Measurements from ENCODE around the gene HMGXB3. TPM values are rescaled to one million over a fixed set of nuclear protein-coding genes. Genes with fewer than 3 reads are reported as not detected.

HMGXB3 gene
- total RNA-seq, 1 experiment from 2014 or later: 56.2 TPM

- intact Hi-C loops (cut with micrococcal nuclease; ENCODE audit: unreplicated experiment) (no loop called here), in situ Hi-C loops (cut with HindIII; ENCODE audit: low pct_unique_long_range_greater_than_20kb, low sequenced_read_pairs) (no loop called here)
- no TSS peak for BruUV-seq (replicated peaks)
- ATAC-seq (no peak), DNase-seq (ENCODE audit: low read depth, low spot score) (no peak)
- no peak overlapping the region for H3K27ac ChIP-seq (ENCODE audit: low read length)
- TF ChIP-seq CTCF (IDR thresholded peaks at IDR 0.05) (no peak), REST (IDR thresholded peaks at IDR 0.05; ENCODE audit: insufficient read depth in 1 of 2, low read depth in 2 of 2, low read length in 1 of 2) (no peak), TCF7L2 (IDR thresholded peaks at IDR 0.05; ENCODE audit: low read depth, low read length) (no peak), SIN3A (IDR thresholded peaks at IDR 0.05; ENCODE audit: borderline replicate concordance, insufficient read depth, low read depth, low read length) (no peak), POLR2AphosphoS5 (IDR thresholded peaks at IDR 0.05; ENCODE audit: low read depth, low read length) (no peak)
- POLR2A ChIA-PET: interaction anchor here (0.6 to 0.7 kb wide), 2 partner anchors 117 to 152 kb away, joined by 3 to 4 read pairs; no protein-coding TSS in a partner anchor
- CTCF ChIA-PET: no interaction called here
- H3K36me3 ChIP-seq (ENCODE audit: control insufficient read depth, insufficient read depth, low read length): no peaks in the 10 kb centered on the region
- no peaks in the 10 kb centered on the region for H3K9me3 ChIP-seq (ENCODE audit: control insufficient read depth, insufficient read depth, low read depth, low read length)
- no peaks in the 10 kb centered on the region for H3K4me1 ChIP-seq (ENCODE audit: control insufficient read depth, insufficient read depth, low read length)
- no peak overlapping the region for H3K4me3 ChIP-seq (ENCODE audit: low read depth in 2 of 2, low read length in 2 of 2)
- no peaks in the 10 kb centered on the region for H3K27me3 ChIP-seq (ENCODE audit: control insufficient read depth, insufficient read depth, low read length)
Observed at GRCh38 chr5:150060471-150060870, 59.9 kb downstream of the HMGXB3 start.

- CTCF ChIA-PET: no interaction called here
Observed at GRCh38 chr5:150061538-150061995, 61.0 kb downstream of the HMGXB3 start.

More at GRCh38 chr5:150061538-150061995, 61.0 kb downstream of the HMGXB3 start:
- BruUV-seq (replicated peaks): no TSS peak
- in situ Hi-C loops (cut with HindIII; ENCODE audit: low pct_unique_long_range_greater_than_20kb, low sequenced_read_pairs): no loop called here
- intact Hi-C loops (cut with micrococcal nuclease; ENCODE audit: unreplicated experiment): no loop called here
- H3K4me1 ChIP-seq (ENCODE audit: control insufficient read depth, insufficient read depth, low read length): no peaks in the 10 kb centered on the region
- H3K9me3 ChIP-seq (ENCODE audit: control insufficient read depth, insufficient read depth, low read depth, low read length): no peaks in the 10 kb centered on the region
- no peak for DNase-seq (ENCODE audit: low read depth, low spot score)
- no peaks in the 10 kb centered on the region for H3K27me3 ChIP-seq (ENCODE audit: control insufficient read depth, insufficient read depth, low read length)
- TF ChIP-seq TCF7L2 (IDR thresholded peaks at IDR 0.05; ENCODE audit: low read depth, low read length) (no peak), CTCF (IDR thresholded peaks at IDR 0.05) (no peak), SIN3A (IDR thresholded peaks at IDR 0.05; ENCODE audit: borderline replicate concordance, insufficient read depth, low read depth, low read length) (no peak), REST (IDR thresholded peaks at IDR 0.05; ENCODE audit: insufficient read depth in 1 of 2, low read depth in 2 of 2, low read length in 1 of 2) (no peak), POLR2AphosphoS5 (IDR thresholded peaks at IDR 0.05; ENCODE audit: low read depth, low read length) (no peak)
- no peaks in the 10 kb centered on the region for H3K36me3 ChIP-seq (ENCODE audit: control insufficient read depth, insufficient read depth, low read length)
- no peak overlapping the region for H3K27ac ChIP-seq (ENCODE audit: low read length)
- H3K4me3 ChIP-seq (ENCODE audit: low read depth in 2 of 2, low read length in 2 of 2): no peak overlapping the region
- ATAC-seq: no peak
- POLR2A ChIA-PET: no interaction called here
